GM19099 (cell line): Measurements from ENCODE around the gene PNMA5.

Source experiments
- POLR2A ChIP-seq: IDR thresholded peaks from 3 replicates; pipeline ENCODE4 v1.6.1; 2011; ENCODE audit warnings: low read depth; ENCODE audit not compliant: insufficient read length; ENCODE audit errors: extremely low read depth

The PNMA5 gene

DNA sequence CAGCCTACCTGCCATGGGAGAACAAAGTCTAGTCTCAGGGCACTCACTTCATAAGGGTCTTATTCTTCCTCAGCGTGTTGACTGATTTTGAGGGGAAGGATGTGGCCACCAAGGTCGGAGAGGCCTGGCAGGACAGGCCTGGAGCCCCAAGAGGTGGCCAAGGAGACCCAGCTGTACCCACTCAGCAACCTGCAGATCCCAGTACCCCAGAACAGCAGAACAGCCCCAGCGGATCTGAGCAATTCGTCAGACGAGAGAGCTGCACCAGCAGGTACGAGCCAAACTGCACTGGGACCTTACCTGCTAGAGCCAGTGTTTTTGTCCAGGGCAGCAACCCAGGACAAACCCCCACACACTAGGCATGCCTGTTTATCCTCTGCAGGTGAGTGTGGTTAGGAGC lies 34.3 kb downstream of the PNMA5 start:
- no peak for TF ChIP-seq POLR2A

- TF ChIP-seq POLR2A = peak; percentile 50
These were observed 35.1 kb downstream of the PNMA5 start for GRCh38 chrX:152958524-152959465.

GRCh38 chrX:152958047-152958446 lies 35.9 kb downstream of the PNMA5 start:
- no peak for TF ChIP-seq POLR2A

GRCh38 chrX:152950786-152951185 lies 43.1 kb downstream of the PNMA5 start:
- TF ChIP-seq POLR2A = no peak

DNA sequence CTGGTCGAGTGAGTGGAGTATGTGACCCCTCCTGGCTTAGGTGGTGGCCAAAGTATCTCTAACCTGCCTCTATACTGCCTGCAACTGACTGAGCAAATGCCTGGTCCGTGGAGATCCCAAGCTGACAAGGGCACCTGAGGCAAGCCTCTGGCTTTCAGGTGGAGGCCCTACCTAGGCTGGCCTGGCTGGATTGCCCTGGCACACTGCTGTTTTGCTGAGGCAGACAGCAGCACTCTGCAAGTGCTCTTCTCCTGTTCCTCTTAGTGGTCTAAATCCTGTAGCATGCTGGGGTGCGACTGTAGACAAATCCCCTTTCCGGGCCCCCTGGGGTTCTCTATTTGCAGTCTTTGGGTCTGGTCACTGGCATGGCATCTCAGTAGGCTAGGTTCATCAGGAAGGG lies 44.8 kb downstream of the PNMA5 start:
- no peak for TF ChIP-seq POLR2A

DNA sequence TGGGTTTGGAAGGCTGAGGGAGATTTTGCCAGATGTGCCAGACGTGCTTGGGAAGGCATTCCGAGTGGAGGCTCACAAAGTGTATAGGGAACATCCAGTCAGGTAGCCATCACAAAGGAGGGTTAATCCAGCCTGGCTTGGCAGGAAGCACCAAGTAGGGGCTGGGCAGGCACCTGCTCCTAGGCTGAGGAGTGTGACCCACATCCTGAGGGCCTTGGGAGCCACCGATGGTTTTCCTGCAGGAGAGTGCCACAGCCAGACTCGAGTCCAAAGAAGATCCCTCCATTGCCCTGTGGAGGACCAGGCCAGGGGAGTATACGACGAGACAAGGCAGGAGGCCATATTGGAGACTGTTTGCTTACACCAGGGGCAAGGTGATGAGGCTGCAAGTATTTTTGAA lies 47.2 kb downstream of the PNMA5 start:
- TF ChIP-seq POLR2A = no peak

DNA sequence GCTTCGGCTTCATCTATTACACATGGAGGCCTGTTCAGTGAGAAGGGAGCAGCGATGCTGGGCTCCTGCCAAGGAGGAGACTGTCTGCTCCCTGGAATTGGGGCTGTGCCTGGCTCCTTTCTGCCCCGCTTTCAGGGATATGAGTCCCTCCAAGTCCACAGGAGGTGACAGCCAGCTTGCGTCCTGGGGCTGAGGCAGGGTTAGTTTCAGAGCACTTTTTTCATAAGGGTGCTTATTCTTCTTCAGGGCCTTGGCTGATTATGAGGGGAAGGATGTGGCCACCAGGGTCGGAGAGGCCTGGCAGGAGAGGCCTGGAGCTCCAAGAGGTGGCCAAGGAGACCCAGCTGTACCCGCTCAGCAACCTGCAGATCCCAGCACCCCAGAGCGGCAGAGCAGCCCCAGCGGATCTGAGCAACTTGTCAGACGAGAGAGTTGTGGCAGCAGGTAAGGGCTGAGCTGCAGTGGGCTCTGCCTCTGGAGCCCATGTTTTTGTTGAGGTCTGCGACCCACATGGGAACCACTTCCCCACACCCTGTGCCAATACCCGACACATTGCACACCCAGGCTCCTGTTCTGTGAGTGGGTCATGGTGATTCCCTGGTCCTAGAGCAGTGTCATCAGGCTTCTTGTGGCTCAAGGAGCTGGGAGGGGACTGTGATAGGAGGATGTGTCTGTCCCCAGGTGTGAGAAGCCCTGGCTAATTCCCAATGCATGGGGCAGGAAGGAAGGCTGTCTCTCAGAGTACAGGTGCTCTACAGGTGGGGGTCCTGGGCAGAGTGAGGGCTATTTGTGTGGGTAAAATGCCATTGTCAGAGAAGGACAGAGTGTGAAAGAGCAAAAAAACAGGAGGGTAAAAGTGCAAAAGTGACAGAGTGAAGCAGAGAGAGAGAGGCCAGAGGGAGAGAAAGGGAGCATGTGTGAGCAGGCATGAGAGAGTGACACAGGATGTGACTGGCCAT lies 48.6 kb downstream of the PNMA5 start:
- TF ChIP-seq POLR2A = no peak

GRCh38 chrX:152943826-152944225 lies 50.1 kb downstream of the PNMA5 start:
- no peak for TF ChIP-seq POLR2A

DNA sequence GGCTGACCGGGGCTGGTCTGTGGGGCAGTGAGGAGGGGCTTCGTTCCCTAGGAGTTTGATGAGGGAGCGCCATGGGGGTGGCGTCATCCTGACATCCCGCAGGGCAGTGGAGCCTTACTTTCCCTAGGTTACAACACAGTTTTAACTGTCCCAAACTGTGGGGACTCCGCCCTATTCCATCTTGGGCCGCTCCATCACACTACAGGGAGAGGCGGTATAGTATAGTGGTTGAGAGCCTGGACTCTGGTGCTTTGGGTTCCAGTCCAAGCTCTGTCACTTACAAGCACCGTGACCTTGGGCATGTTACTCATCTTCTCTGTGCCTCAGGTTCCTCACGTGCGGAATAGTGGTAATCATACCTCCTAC lies 51.9 kb downstream of the PNMA5 start:
- TF ChIP-seq POLR2A = no peak

GRCh38 chrX:152941328-152942076 lies 52.4 kb downstream of the PNMA5 start:
- TF ChIP-seq POLR2A = peak; percentile 69
